SH-SY5Y (cell line): ENCODE measurements around the gene MFAP4.

Experiments
- GATA2 ChIP-seq: IDR thresholded peaks from 2 replicates; pipeline ENCODE4 v1.6.1; 2011; ENCODE audit warnings: mild to moderate bottlenecking, low read depth, low read length
- GATA3 ChIP-seq: IDR thresholded peaks from 2 replicates; pipeline ENCODE4 v1.6.1; 2011; ENCODE audit warnings: low read depth, mild to moderate bottlenecking, low read length, moderate library complexity

GRCh38 chr17:19424934-19425868 lies 38.2 kb upstream of the MFAP4 start:
- no peak for TF ChIP-seq GATA3
- no peak for TF ChIP-seq GATA2
